PFSK-1 (cell line): ENCODE measurements around the gene BNC2.

ENCODE experiments used
- POLR2AphosphoS5 ChIP-seq: IDR thresholded peaks from 2 replicates; pipeline ENCODE4 v1.6.1; 2012; ENCODE audit warnings: low read depth, mild to moderate bottlenecking, control low read depth, low read length, moderate library complexity
- SIN3A ChIP-seq: IDR thresholded peaks from 2 replicates; pipeline ENCODE4 v1.6.1; 2012; ENCODE audit warnings: mild to moderate bottlenecking, low read length, moderate library complexity, borderline replicate concordance; ENCODE audit not compliant: insufficient read depth
- TF ChIP-seq, protein P1 (sequence below), 2 experiments: IDR thresholded peaks; 2 replicates each; pipeline versions ENCODE4 v1.6.1 to v1.8.0; 2011 to 2012; ENCODE audit warnings: low read depth in 2 of 2, low read length in 2 of 2, control low read depth in 1 of 2, inconsistent platforms in 1 of 2, mild to moderate bottlenecking in 1 of 2, moderate library complexity in 1 of 2; ENCODE audit not compliant: insufficient read depth in 1 of 2

- TF ChIP-seq POLR2AphosphoS5: no peak
- TF ChIP-seq, protein P1, sequence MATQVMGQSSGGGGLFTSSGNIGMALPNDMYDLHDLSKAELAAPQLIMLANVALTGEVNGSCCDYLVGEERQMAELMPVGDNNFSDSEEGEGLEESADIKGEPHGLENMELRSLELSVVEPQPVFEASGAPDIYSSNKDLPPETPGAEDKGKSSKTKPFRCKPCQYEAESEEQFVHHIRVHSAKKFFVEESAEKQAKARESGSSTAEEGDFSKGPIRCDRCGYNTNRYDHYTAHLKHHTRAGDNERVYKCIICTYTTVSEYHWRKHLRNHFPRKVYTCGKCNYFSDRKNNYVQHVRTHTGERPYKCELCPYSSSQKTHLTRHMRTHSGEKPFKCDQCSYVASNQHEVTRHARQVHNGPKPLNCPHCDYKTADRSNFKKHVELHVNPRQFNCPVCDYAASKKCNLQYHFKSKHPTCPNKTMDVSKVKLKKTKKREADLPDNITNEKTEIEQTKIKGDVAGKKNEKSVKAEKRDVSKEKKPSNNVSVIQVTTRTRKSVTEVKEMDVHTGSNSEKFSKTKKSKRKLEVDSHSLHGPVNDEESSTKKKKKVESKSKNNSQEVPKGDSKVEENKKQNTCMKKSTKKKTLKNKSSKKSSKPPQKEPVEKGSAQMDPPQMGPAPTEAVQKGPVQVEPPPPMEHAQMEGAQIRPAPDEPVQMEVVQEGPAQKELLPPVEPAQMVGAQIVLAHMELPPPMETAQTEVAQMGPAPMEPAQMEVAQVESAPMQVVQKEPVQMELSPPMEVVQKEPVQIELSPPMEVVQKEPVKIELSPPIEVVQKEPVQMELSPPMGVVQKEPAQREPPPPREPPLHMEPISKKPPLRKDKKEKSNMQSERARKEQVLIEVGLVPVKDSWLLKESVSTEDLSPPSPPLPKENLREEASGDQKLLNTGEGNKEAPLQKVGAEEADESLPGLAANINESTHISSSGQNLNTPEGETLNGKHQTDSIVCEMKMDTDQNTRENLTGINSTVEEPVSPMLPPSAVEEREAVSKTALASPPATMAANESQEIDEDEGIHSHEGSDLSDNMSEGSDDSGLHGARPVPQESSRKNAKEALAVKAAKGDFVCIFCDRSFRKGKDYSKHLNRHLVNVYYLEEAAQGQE (IDR thresholded peaks at IDR 0.05; ENCODE audit: insufficient read depth in 1 of 2, low read depth in 2 of 2, low read length in 2 of 2): no peak
- no peak for TF ChIP-seq SIN3A
These were observed 188.8 kb downstream of the BNC2 start for GRCh38 chr9:16681652-16681987.
